ENCODE results near the gene KIAA2012. TPM values are rescaled to one million over a fixed set of nuclear protein-coding genes. Genes with fewer than 3 reads are reported as not detected.

KIAA2012 gene
- total and polyA plus RNA-seq, 2 of the 4 experiments (the other 2 are of a cell fraction) = under 0.01 to 0.09 TPM

DNA sequence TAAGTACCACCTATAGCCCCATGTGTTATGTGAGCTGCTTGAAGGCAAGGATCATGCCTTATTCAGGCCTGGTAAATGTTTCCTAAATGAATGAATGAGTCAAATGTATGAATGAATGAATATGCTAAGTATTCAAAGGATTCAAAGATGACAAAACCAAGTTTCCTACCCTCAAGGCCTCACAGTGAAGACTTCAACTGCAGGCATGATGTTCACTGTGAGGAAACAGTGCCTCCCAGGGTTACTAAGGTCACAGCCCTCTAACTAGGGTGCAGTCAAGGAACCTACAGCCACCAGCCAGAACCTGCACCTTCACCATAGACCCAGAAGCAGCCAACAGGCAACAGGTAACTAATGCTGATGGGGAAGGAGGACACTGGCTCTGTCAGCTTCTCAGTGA is 96.1 kb downstream of the KIAA2012 start:
- H3K4me2 ChIP-seq (ENCODE audit: low read depth, low read length) = no peak overlapping the region
- H3K56ac ChIP-seq (ENCODE audit: extremely low read depth, insufficient read depth, low read length) = no peak overlapping the region
- H4K20me1 ChIP-seq (ENCODE audit: insufficient read depth, low read length) = no peaks in the 10 kb centered on the region
- TF ChIP-seq SMC3 (IDR thresholded peaks at IDR 0.05; ENCODE audit: low read depth, low read length) = no peak
- TF ChIP-seq, protein P1, sequence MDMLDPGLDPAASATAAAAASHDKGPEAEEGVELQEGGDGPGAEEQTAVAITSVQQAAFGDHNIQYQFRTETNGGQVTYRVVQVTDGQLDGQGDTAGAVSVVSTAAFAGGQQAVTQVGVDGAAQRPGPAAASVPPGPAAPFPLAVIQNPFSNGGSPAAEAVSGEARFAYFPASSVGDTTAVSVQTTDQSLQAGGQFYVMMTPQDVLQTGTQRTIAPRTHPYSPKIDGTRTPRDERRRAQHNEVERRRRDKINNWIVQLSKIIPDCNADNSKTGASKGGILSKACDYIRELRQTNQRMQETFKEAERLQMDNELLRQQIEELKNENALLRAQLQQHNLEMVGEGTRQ (IDR thresholded peaks at IDR 0.05; ENCODE audit: low read depth, low read length) = no peak
- TF ChIP-seq MAZ (IDR thresholded peaks at IDR 0.05; ENCODE audit: borderline replicate concordance, low read depth, low read length) = no peak
- no peak for TF ChIP-seq POLR2A (IDR thresholded peaks at IDR 0.05; ENCODE audit: low read depth, low read length)
- TF ChIP-seq, protein P2, sequence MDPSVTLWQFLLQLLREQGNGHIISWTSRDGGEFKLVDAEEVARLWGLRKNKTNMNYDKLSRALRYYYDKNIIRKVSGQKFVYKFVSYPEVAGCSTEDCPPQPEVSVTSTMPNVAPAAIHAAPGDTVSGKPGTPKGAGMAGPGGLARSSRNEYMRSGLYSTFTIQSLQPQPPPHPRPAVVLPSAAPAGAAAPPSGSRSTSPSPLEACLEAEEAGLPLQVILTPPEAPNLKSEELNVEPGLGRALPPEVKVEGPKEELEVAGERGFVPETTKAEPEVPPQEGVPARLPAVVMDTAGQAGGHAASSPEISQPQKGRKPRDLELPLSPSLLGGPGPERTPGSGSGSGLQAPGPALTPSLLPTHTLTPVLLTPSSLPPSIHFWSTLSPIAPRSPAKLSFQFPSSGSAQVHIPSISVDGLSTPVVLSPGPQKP (IDR thresholded peaks at IDR 0.05; ENCODE audit: borderline replicate concordance, low read depth, low read length) = no peak
- no peak for TF ChIP-seq NFE2L2 (IDR thresholded peaks at IDR 0.05; ENCODE audit: low read depth, low read length)
- no peak for TF ChIP-seq RAD21 (IDR thresholded peaks at IDR 0.05; ENCODE audit: low read length)
- no peak for TF ChIP-seq RCOR1 (IDR thresholded peaks at IDR 0.05; ENCODE audit: insufficient replicate concordance, low read length)
- no peak for TF ChIP-seq MAFK (IDR thresholded peaks at IDR 0.05; ENCODE audit: low read depth, low read length)
- TF ChIP-seq CEBPB (IDR thresholded peaks at IDR 0.05; ENCODE audit: low read depth, low read length) = no peak
- TF ChIP-seq FOS (IDR thresholded peaks at IDR 0.05; ENCODE audit: low read depth, low read length) = no peak
- TF ChIP-seq, protein P3, sequence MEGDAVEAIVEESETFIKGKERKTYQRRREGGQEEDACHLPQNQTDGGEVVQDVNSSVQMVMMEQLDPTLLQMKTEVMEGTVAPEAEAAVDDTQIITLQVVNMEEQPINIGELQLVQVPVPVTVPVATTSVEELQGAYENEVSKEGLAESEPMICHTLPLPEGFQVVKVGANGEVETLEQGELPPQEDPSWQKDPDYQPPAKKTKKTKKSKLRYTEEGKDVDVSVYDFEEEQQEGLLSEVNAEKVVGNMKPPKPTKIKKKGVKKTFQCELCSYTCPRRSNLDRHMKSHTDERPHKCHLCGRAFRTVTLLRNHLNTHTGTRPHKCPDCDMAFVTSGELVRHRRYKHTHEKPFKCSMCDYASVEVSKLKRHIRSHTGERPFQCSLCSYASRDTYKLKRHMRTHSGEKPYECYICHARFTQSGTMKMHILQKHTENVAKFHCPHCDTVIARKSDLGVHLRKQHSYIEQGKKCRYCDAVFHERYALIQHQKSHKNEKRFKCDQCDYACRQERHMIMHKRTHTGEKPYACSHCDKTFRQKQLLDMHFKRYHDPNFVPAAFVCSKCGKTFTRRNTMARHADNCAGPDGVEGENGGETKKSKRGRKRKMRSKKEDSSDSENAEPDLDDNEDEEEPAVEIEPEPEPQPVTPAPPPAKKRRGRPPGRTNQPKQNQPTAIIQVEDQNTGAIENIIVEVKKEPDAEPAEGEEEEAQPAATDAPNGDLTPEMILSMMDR (conservative IDR thresholded peaks at IDR 0.05; ENCODE audit: low read depth, low read length) = no peak
- no peak for TF ChIP-seq CHD1 (IDR thresholded peaks at IDR 0.05; ENCODE audit: low read depth, low read length)
- no peak for TF ChIP-seq BHLHE40 (IDR thresholded peaks at IDR 0.05; ENCODE audit: low read depth, low read length)
- H2BK5ac ChIP-seq (ENCODE audit: low read depth, low read length, poor library complexity, severe bottlenecking) = no peak overlapping the region
- ATAC-seq (ENCODE audit: low read depth) (no peak), DNase-seq (no peak)
- no peak overlapping the region for H2BK20ac ChIP-seq (ENCODE audit: low read depth, low read length)
- dilution Hi-C loops (cut with HindIII; ENCODE audit: low sequenced_read_pairs, unreplicated experiment) = no loop called here
- ChIA-PET CTCF (interaction anchor here (1.4 kb wide), 1 partner anchor 374 kb away, joined by 3 read pairs; no protein-coding TSS in a partner anchor), POLR2A (ENCODE audit: unreplicated experiment) (no interaction called here)
- 0 out of 2 replicates have a peak overlapping the region, but pooled peaks have one; percentile 6 for H2AK5ac ChIP-seq (ENCODE audit: low read depth, low read length)
- no peak overlapping the region for H4K5ac ChIP-seq (ENCODE audit: low read depth, low read length)
- no peak overlapping the region for H3K9ac ChIP-seq (ENCODE audit: low read depth, low read length)
- no peak overlapping the region; the same call in 1 of the 2 replicates for H4K91ac ChIP-seq (ENCODE audit: insufficient read depth, low read depth, low read length)
- no peak overlapping the region for H3K4ac ChIP-seq (ENCODE audit: low read depth, low read length)
- H3K27me3 ChIP-seq (ENCODE audit: control insufficient read depth, insufficient read depth, low read length) = no peaks in the 10 kb centered on the region
- H3K4me1 ChIP-seq (ENCODE audit: control insufficient read depth, insufficient read depth, low read length) = peaks cover 17% of the 10 kb centered on the region
- no peaks in the 10 kb centered on the region for H3K79me1 ChIP-seq (ENCODE audit: low read depth in 1 of 2, low read length in 2 of 2)
- H3K9me1 ChIP-seq (ENCODE audit: insufficient read depth, low read length) = peaks cover 5% of the 10 kb centered on the region
- no peak overlapping the region for H3K14ac ChIP-seq (replicated peaks; ENCODE audit: low read depth, low read length)
- no peak overlapping the region for H2AFZ ChIP-seq (replicated peaks; ENCODE audit: low read length, poor library complexity)
- H2AK9ac ChIP-seq (replicated peaks; ENCODE audit: low read depth, low read length, poor library complexity) = no peak overlapping the region
- no peaks in the 10 kb centered on the region for H3K36me3 ChIP-seq (ENCODE audit: control insufficient read depth, insufficient read depth, low read length)
- H2BK120ac ChIP-seq (ENCODE audit: low read depth, low read length) = no peak overlapping the region
- no peak overlapping the region for H4K8ac ChIP-seq (ENCODE audit: low read depth in 2 of 2, low read length in 2 of 2)
- H3K9me3 ChIP-seq (ENCODE audit: control insufficient read depth, insufficient read depth, low read length) = no peaks in the 10 kb centered on the region
- H3K23ac ChIP-seq (ENCODE audit: low read depth, low read length) = no peak overlapping the region
- H3K27ac ChIP-seq (ENCODE audit: insufficient read depth, low read length) = no peak overlapping the region
- H3K18ac ChIP-seq (ENCODE audit: low read depth, low read length) = no peak overlapping the region
- BruUV-seq (replicated peaks) = no TSS peak
- 0 out of 3 replicates have a peak overlapping the region, but pooled peaks have one; percentile 18 for H2BK15ac ChIP-seq (ENCODE audit: low read depth, low read length)
- H3K4me3 ChIP-seq (ENCODE audit: insufficient read depth, low read depth, low read length) = no peak overlapping the region
- intact Hi-C loops (cut with micrococcal nuclease) = no loop called here
- in situ Hi-C loops (cut with MboI; ENCODE audit: low sequenced_read_pairs) = loop anchor here (10.0 kb wide), 1 partner anchor 374 kb away; no protein-coding TSS in a partner anchor

Measured in IMR-90 (cell line).